GM20431 (cell line): Measurements from ENCODE around the gene SASH1.

ENCODE experiments used
- in situ Hi-C: fragments of 300-500 bp; cut with MseI, MboI; formaldehyde crosslinking; loops from one replicate; pipeline ENCODE4 v1.15.0; 2020; ENCODE audit warnings: low sequenced_read_pairs; ENCODE audit not compliant: unreplicated experiment

Gene SASH1

GRCh38 chr6:148396411-148396810 lies 53.8 kb downstream of the SASH1 start:
- in situ Hi-C loops = no loop called here

- in situ Hi-C loops = no loop called here
Observed at GRCh38 chr6:148396926-148397325, 54.3 kb downstream of the SASH1 start.

DNA sequence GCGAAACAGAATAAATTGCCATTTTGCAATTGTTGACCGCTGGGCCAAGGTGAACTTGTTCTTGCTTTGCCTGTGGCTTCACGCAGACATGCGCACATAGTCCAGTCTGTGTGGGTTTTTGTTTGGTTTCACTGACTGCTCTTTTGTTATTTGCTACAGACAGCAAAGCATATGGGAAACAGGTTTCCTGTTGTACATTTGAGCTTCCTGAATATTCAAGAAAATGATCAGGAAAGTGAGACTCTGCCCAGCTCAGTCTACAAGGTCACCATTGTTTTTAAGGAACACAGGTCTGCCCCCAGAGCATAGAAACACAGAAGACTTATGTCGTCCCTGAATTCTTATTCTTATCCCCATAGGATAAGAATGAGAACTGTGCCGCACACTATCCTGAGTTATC lies 55.6 kb downstream of the SASH1 start:
- in situ Hi-C loops = no loop called here

- in situ Hi-C loops = no loop called here
Observed at GRCh38 chr6:148398678-148399077, 56.0 kb downstream of the SASH1 start.

GRCh38 chr6:148401571-148401970 lies 58.9 kb downstream of the SASH1 start:
- in situ Hi-C loops = no loop called here

GRCh38 chr6:148404456-148405054 lies 61.9 kb downstream of the SASH1 start:
- in situ Hi-C loops = no loop called here

DNA sequence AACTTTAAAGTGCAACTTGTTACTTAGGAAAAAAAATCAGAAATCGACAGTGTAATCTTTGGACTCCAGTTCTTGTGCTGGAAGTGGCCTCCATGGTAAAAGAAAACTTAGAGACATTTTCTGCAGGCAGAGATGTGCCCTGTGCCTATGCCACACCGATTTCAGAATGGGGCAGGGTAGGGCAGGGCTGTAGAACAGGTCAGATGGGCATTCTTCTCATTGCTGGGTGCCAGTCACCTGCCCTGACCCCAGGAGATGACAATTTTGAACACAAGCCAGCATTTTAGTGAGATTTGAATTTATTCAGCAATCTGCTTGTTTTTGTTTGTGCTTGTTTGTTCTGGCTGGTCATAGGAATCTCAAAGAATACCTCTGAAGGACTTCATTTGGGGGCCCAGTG lies 63.3 kb downstream of the SASH1 start:
- in situ Hi-C loops = no loop called here

- in situ Hi-C loops = no loop called here
Observed at GRCh38 chr6:148406579-148407371, 64.1 kb downstream of the SASH1 start.

DNA sequence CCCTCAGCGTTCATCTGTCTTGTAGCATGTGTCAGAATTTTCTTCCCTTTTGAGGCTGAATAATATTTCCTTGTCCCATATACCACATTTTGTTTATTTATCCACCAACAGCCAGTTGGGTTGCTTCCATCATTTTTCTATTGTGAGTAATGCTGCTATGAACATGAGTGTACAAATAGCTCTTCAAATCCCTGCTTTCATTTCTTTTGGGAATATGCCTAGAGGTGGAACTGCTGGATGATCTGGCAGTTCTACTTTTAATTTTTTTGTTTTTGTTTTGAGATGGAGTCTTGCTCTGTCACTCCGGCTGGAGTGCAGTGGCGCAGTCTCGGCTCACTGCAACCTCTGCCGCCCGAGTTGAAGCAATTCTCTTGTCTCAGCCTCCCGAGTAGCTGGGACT lies 64.7 kb downstream of the SASH1 start:
- in situ Hi-C loops = no loop called here

GRCh38 chr6:148413321-148414091 lies 70.9 kb downstream of the SASH1 start:
- in situ Hi-C loops = no loop called here

- in situ Hi-C loops = no loop called here
Observed at GRCh38 chr6:148414092-148414489, 71.5 kb downstream of the SASH1 start.

DNA sequence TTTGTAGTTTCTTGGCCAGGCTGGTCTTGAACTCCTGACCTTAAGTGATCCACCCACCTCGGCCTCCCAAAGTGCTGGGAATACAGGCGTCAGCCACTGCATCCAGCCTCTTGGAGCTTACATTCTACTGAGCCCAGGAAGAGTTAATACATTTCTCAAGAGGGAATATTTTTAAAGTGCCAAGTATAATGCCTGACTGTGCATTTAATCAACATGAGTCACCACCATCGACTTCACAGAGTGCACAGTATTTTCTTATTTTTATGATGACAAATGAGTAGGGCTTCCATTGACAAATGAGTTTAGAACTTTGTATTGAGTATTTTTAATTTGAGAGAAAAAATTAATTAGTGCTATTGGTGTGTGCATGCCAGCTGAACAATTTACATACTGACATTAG lies 72.2 kb downstream of the SASH1 start:
- in situ Hi-C loops = no loop called here

GRCh38 chr6:148415511-148416260 lies 73.0 kb downstream of the SASH1 start:
- in situ Hi-C loops = no loop called here

DNA sequence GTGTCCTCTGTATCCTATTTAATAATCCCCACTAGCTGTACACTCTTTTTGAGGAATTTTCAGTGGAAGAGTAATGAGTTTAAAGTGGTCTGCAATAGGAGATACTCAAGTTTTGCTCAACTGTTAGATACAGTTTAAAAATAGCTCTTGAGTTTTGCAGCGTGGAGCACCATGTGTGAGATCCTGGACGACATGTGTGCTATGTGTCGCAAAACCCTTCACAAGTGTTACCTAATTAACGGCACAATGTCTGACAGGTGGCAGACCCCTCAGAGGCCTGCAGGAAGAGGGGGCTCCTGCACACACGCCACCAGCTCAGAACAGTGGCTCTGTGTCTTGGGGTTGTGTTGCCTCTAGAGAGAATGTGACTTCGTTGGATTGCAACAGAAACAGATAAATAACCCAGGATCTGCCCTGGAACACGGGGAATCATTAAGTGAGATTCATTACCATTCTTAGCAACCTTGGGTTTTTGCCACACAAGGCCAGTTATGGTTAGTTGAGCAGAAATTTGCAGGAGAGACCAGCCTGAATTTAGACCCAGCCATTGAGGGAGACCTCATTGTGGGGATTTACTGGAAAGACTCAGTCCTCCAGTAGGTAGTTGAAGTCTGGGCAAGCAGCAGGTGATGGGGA lies 73.8 kb downstream of the SASH1 start:
- in situ Hi-C loops = no loop called here

GRCh38 chr6:148417045-148417444 lies 74.4 kb downstream of the SASH1 start:
- in situ Hi-C loops = no loop called here

- in situ Hi-C loops = no loop called here
Observed at GRCh38 chr6:148419430-148419829, 76.8 kb downstream of the SASH1 start.

GRCh38 chr6:148422085-148422484 lies 79.4 kb downstream of the SASH1 start:
- in situ Hi-C loops = no loop called here

GRCh38 chr6:148423133-148423532 lies 80.5 kb downstream of the SASH1 start:
- in situ Hi-C loops = no loop called here

DNA sequence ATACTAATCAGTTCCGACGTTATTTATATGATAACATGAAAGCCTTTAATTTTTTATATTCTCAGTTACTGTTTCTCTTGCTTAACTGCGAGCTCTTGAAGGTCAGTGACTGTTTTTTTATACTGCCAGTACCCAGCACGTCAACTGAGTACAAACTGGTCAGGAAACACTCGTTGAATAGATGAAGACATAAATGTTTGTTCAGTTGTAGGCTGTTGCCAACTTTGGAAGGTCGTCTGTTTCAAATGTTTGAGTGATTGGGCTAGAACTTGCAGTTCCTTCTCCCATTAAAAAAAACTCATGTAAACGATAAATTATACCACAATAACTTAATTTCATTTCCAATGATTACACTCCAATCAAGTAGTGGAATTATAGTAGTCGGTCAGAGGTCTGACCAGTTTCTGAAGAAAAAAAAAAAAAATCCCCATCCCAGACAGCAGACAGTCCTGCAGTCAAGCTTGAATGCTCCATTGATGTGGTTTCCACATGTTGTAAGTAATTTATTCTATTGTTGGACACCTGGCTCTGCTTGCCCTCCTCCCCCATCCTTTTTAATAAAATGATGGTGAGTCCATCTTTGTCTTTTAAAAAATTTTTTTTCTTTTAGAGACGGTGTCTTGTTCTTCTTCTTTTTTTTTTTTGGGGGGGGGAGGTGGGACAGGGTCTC lies 81.1 kb downstream of the SASH1 start:
- in situ Hi-C loops = no loop called here
